ENCODE results near the gene STAC2.

DNA sequence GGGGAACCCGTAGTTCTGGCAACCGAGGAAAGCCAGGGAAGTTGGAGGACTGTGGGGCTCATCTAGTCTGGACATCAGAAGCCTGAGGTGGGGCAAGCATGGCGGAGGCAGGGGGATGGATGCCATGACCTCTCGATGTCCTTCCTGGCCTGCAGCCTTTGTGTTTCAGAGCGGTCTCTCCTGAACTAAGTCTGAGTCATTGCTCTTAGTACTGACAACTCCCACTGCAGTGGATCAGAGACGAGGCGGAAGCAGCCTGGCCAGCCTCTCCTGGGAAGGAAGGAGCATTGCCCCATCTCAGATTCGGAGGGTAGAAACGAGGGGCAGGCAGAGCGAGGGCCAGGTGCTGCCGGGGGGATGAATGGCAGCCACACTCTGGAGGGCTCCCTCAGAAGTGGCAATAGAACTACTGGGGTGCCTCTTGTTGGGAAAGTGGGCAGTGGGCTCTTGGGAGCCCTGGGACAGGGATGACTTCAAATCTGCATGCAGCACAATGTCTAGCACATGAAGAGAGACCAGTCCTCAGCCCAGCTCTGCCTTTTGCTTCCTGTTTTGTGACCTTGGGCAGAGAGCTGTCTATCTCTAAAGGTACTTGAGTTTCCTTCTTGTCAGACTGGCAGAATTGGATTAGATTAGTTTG, 3.6 kb upstream of the STAC2 start:
- TF ChIP-seq, protein P1, sequence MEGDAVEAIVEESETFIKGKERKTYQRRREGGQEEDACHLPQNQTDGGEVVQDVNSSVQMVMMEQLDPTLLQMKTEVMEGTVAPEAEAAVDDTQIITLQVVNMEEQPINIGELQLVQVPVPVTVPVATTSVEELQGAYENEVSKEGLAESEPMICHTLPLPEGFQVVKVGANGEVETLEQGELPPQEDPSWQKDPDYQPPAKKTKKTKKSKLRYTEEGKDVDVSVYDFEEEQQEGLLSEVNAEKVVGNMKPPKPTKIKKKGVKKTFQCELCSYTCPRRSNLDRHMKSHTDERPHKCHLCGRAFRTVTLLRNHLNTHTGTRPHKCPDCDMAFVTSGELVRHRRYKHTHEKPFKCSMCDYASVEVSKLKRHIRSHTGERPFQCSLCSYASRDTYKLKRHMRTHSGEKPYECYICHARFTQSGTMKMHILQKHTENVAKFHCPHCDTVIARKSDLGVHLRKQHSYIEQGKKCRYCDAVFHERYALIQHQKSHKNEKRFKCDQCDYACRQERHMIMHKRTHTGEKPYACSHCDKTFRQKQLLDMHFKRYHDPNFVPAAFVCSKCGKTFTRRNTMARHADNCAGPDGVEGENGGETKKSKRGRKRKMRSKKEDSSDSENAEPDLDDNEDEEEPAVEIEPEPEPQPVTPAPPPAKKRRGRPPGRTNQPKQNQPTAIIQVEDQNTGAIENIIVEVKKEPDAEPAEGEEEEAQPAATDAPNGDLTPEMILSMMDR (IDR thresholded peaks at IDR 0.05; ENCODE audit: insufficient read depth, low read length, poor library complexity, severe bottlenecking): no peak
- no peak for TF ChIP-seq EZH2phosphoT487 (conservative IDR thresholded peaks at IDR 0.05; ENCODE audit: low read length)
